ENCODE measurements around the gene BMP7.

BMP7 gene

GRCh38 chr20:57150559-57150958, 115.9 kb downstream of the BMP7 start:
- H3K9me3 ChIP-seq (ENCODE audit: severe bottlenecking): peaks cover 3% of the 10 kb centered on the region
- no peak overlapping the region for H3K4me3 ChIP-seq (ENCODE audit: low read depth, low read length)
- no peaks in the 10 kb centered on the region for H3K36me3 ChIP-seq
- H3K27ac ChIP-seq: no peak overlapping the region
- TF ChIP-seq CTCF (IDR thresholded peaks at IDR 0.05; ENCODE audit: low read depth, low read length): no peak
- DNase-seq: no peak
- H3K27me3 ChIP-seq (ENCODE audit: insufficient read depth, low read depth, severe bottlenecking): peaks cover 29% of the 10 kb centered on the region

- H3K27me3 ChIP-seq (ENCODE audit: insufficient read depth, low read depth, severe bottlenecking): peaks cover 37% of the 10 kb centered on the region
- no peak for TF ChIP-seq CTCF (IDR thresholded peaks at IDR 0.05; ENCODE audit: low read depth, low read length)
- H3K27ac ChIP-seq: no peak overlapping the region
- no peak for DNase-seq
- H3K4me3 ChIP-seq (ENCODE audit: low read depth, low read length): no peak overlapping the region
- H3K36me3 ChIP-seq: no peaks in the 10 kb centered on the region
- peaks cover 3% of the 10 kb centered on the region for H3K9me3 ChIP-seq (ENCODE audit: severe bottlenecking)
These were observed 118.2 kb downstream of the BMP7 start for GRCh38 chr20:57148263-57148662.

GRCh38 chr20:57147185-57147584, 119.3 kb downstream of the BMP7 start:
- H3K9me3 ChIP-seq (ENCODE audit: severe bottlenecking): peaks cover 3% of the 10 kb centered on the region
- H3K27ac ChIP-seq: no peak overlapping the region
- TF ChIP-seq CTCF (IDR thresholded peaks at IDR 0.05; ENCODE audit: low read depth, low read length): no peak
- H3K4me3 ChIP-seq (ENCODE audit: low read depth, low read length): no peak overlapping the region
- peaks cover 37% of the 10 kb centered on the region for H3K27me3 ChIP-seq (ENCODE audit: insufficient read depth, low read depth, severe bottlenecking)
- no peaks in the 10 kb centered on the region for H3K36me3 ChIP-seq
- DNase-seq: no peak

GRCh38 chr20:57146155-57146554, 120.3 kb downstream of the BMP7 start:
- no peak for DNase-seq
- TF ChIP-seq CTCF (IDR thresholded peaks at IDR 0.05; ENCODE audit: low read depth, low read length): no peak
- H3K27ac ChIP-seq: no peak overlapping the region
- H3K27me3 ChIP-seq (ENCODE audit: insufficient read depth, low read depth, severe bottlenecking): peaks cover 43% of the 10 kb centered on the region
- H3K9me3 ChIP-seq (ENCODE audit: severe bottlenecking): peaks cover 3% of the 10 kb centered on the region
- H3K36me3 ChIP-seq: no peaks in the 10 kb centered on the region
- no peak overlapping the region for H3K4me3 ChIP-seq (ENCODE audit: low read depth, low read length)

GRCh38 chr20:57145089-57145631, 121.3 kb downstream of the BMP7 start:
- no peak for DNase-seq
- TF ChIP-seq CTCF (IDR thresholded peaks at IDR 0.05; ENCODE audit: low read depth, low read length): no peak
- Histone ChIP-seq H3K27ac (no peak overlapping the region), H3K36me3 (no peaks in the 10 kb centered on the region), H3K9me3 (ENCODE audit: severe bottlenecking) (no peaks in the 10 kb centered on the region), H3K4me3 (ENCODE audit: low read depth, low read length) (no peak overlapping the region), H3K27me3 (ENCODE audit: insufficient read depth, low read depth, severe bottlenecking) (peaks cover 39% of the 10 kb centered on the region)

GRCh38 chr20:57143173-57143572, 123.3 kb downstream of the BMP7 start:
- no peak for TF ChIP-seq CTCF (IDR thresholded peaks at IDR 0.05; ENCODE audit: low read depth, low read length)
- H3K36me3 ChIP-seq: no peaks in the 10 kb centered on the region
- no peak for DNase-seq
- H3K27ac ChIP-seq: no peak overlapping the region
- no peaks in the 10 kb centered on the region for H3K9me3 ChIP-seq (ENCODE audit: severe bottlenecking)
- no peak overlapping the region for H3K4me3 ChIP-seq (ENCODE audit: low read depth, low read length)
- peaks cover 31% of the 10 kb centered on the region for H3K27me3 ChIP-seq (ENCODE audit: insufficient read depth, low read depth, severe bottlenecking)

All from WERI-Rb-1 (cell line).